CD1c-positive myeloid dendritic cell (primary cell): ENCODE measurements around the gene ALG2.

Experiments
- DNase-seq: peaks from one replicate; pipeline ENCODE4 v3.0.0-alpha.2; 2016; ENCODE audit errors: extremely low spot score

ALG2 gene

DNA sequence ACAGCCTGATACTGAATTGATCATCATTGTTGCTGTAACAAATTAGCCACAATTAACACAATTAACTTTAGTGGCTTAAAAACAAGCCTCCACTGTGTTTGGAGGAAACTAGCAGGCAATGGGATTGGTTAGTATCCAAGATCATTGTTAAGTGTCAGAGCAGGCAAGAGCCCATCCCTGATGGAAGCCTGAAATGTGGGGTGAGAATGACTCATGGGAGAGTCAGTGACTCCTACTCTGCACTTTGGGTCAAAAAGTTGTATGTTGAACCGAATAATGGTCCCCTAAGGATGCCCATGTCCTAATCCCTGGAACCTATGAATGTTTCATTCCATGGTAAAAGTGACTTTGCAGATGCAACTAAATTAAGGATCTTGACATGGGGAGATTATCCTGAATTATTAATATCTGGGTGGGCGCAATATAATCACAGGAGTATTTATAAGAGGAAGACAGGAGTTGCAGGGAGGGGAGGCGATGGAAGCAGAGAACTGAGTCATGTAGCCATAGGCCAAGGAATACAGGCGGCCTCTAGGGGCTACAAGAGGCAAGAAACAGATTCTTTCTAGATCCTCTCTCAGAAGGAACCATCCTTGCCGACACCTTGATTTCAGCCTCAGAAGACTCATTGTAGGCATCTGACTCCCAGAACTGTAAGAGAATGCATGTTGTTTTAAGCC lies 28.8 kb downstream of the ALG2 start:
- no peak for DNase-seq

DNA sequence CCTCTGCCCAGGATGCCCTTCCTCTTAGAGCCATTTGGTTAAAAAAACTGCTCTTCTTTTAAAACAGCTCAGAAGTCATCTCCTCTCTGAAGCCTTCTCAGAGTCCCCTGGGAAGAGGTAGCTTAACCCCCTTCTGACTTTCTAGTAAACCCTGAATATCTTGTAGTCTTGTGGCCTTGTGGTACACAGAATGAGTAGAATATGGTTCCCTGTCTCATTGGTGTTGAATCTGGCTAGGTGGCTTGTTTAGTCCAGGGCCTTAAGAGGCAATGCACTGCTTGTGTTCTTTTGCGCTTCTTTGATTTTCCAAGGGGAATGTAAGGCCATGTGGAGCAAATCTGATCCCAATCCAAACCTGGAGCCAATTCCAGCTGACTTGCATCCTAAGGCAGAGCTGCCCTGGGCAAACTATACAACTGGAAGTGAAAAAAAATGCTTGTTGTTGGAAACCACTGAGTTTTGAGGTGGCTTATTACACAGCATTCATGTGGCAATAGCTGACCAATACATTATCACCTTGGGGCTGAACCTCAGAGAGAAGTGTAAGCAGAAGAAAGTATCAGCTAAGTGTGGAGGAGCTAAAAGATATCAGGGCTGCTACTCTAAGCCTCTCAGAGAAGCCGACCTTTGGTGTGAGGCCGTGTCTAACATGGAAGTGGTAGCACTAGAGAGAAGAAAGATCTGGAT lies 31.0 kb downstream of the ALG2 start:
- DNase-seq: no peak

DNA sequence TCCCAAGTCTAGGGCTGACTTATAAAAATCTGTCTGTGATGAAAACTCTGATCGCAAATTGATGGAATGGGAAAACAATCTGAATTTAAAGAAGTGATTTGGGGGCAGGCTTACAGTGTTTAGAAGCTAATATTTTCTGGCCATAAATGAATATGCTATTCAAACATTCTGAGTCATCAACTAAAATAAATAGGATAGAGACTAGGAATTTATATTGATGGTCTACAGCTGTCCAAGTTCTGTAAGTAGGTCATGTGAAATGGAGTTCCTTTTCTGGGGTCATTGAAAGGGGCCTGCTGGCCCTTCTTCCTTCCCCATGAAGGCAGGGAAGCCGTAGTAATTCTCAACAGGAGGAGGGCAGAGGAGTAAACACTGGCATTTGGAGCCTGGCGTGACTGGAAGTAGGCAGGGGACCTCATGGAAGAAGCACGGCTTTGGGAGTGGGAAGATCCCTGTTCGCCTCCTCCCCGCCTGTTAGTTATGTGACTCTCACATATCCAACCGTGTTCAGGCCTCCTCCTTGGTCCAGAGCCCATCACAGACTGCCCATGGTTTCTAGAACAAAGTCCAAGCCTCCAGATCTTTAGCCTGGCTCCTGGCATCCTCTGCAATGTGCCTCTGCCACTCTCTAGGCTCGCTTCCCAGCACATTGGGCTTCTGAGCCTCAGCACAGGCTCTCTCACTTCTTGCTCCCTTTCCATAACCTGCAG lies 31.7 kb downstream of the ALG2 start:
- DNase-seq: no peak

DNA sequence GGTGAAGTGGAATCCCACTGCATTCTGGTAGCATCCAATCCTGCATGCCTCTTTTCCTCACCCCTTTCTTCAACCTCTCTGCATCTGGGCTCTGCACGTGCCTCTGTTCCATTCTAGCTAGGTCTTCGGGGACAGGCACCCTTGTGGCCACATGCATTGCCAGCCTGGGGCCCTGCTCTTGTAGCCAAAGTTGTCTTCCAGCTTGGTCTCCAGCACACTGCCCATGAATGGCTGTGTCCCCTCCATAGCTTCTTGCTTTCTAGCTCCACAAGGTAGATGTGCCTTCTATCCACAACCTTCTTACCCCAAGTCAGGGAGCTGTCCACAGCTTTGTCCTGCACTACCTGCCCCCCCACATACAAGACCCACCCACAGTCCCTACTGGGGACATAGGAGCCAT lies 32.6 kb downstream of the ALG2 start:
- no peak for DNase-seq

DNA sequence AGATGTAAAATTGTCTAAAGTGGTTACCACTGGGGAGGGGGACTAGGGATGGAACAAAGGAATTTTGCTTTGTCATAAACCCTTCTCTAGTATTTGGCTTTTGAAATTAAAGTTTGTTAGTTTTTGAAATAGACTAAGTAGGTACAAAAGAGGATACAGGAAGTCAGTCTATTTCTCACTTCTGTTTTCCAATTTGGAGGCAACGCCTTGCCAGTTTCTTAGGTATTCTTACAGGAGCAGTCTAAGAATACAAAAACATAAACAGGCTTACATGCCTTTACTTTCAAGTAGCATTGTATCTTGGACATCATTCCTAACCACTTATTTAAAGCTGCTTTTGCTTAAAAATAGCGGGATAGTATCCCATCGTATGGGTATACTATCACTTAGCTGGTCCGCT lies 34.4 kb downstream of the ALG2 start:
- DNase-seq: peak; percentile 63

DNA sequence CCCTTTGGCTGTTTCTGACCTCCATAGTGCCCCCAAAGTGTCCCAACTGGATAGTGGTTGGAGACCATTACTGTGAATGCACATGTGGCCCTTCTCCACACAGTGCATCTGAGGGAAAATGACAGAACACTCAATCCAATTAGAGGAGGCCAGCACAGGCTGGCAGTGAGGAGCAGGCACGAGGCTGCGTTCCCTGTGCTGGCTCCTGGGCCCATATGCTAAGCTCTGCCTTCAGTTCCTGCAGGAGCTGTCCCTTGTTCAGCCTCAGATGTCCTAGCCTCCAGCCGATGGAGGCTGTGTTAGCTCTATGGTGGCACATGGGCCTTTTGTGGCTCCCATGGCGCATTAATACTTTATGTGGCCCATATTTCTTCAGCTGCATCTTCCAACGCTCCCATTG lies 35.8 kb downstream of the ALG2 start:
- DNase-seq: no peak

DNA sequence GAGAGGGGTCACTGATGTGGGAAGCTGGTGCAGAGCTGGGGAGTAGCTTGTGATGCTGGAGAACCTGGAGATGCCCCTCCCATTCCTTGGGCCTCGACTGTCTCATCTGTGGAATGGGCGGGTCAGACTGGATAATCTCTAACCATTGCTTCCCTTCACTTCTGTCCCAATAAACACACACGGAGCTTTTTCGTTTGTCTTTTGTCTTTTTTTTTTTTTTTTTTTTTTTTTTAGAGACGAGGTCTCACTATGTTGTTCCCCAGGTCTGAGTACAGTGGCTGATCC lies 36.5 kb downstream of the ALG2 start:
- no peak for DNase-seq

DNA sequence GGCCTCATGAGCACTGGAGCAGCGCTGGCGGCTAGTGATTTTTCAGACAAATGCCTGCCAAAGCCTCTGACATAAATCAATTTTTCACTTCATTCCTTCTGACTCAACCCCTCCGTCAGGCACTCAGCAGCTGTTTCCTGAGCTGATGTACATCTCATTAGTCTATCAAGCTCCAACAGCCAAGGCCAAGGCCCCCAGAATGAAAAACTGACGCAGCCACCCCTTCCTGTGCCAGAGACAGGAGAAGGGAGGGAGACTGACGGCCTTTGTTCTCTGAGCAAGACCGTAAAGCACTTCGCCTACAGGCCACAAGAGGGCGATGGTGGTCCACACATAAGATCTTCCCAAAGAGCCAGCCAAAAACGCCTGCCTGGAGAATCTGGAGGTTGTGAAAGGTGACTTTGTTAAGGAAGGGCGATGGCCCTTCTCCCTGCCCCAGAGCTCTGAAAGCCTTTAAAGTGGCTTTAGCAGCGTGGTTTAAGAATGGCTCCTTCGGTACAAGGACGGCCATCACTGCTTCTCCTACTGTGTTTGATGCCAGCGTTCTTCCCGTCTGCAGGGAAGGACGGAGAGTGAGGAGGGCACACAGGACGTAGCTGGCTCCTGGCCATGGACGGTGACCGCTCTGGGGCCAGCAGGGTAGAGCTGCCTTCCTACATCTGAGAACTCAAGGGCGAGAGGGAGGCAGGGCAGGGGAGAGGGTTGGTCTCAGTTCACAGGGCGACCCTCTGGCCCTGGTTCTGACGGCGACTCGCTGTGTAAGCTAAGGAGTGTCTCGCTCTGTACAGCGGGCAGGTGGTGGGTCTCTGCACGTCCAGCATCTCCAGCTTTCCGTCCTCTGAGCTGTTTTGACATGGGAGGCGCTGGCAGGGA lies 37.0 kb downstream of the ALG2 start:
- DNase-seq: peak; percentile 87

DNA sequence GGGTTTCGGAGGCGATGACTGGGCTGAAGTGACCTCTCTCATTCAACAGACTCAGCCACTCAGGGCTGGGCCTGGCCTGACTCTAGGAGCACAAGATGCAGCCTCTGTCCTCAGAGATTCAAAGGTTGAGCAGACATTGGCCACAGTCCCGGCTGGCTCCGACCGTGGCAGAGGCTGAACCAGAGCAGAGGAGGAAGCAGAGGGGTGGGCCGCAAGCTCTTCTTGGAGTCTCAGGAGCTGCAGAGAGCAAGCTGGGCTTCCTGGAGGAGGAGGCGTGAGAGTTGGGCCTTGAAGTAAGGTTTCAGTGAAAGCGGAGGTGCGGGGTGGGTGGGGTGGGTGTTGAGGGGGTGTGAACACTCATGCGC lies 37.6 kb downstream of the ALG2 start:
- no peak for DNase-seq

DNA sequence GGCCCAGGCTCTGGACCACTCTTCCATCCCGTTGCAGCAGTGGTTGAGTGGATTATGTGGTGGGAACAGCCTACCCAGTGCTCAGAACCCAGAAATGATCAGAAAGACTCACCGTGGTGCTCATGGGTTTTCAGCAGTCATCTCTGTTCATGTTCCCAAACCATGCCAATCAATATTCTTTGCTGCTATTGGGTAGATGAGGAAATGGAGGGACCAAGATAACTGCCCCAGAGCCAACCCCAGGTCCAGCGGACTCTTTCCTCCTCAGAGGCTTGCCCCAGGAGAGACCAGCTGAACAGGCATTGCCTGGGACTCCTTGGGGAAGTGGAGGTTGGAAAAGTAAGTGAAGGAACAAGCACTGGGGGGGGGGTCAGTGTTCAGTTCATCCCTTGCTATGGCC lies 38.1 kb downstream of the ALG2 start:
- no peak for DNase-seq

DNA sequence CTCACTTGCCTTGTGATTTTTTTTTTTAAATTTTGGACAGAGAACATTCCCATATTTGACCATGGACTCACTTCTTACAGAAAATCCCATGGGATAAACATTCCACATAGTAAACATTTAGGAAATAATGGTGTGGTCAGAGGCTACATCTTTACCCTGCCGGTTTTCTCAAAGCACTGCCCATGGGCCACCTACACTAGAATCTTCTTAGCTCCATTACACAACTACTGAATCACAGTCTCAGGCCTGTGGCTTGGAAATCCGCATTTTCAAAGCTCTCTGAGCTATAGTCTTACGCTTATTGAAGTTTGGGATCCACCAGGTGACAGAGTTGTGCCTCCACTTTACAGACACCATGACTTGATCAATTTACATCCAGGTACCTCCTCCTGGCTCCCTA lies 39.4 kb downstream of the ALG2 start:
- DNase-seq: no peak

DNA sequence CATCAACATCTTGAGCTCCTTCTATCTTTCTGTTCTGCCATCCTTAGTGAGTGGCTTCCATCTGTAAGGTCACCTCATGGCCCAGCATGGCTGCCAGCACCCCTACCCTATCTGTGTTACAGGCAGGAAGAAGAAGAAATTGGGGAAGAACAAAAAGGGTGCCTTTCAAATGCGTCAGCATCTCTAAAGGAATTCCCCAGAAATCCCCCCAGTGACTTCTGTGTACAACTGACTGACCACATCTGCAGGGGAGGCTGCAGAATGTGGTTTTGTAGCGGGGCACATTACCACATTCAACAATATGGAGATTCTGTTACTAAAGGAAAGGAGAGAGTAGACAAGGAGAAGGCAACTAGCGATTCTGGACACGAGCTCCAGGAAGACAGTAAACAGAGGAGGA lies 40.1 kb downstream of the ALG2 start:
- peak; percentile 64 for DNase-seq

DNA sequence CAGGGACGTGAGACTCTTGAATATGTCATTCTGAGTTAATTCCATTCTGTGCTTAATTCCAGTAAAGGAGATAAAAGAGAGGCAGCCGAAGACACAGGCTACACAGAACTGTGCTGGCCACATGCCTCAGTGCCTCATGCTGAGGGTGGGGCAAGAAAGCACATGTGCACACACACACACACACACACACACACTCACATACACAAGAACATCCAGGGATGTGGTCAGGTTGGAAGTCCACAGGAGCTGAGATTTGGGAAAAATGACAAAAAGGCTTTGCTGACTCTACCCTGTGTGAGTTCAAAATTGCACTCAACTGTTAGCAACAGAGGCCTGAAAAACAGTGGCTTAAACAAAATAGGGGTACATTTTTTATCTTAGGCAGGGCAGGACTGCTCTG lies 40.5 kb downstream of the ALG2 start:
- no peak for DNase-seq

DNA sequence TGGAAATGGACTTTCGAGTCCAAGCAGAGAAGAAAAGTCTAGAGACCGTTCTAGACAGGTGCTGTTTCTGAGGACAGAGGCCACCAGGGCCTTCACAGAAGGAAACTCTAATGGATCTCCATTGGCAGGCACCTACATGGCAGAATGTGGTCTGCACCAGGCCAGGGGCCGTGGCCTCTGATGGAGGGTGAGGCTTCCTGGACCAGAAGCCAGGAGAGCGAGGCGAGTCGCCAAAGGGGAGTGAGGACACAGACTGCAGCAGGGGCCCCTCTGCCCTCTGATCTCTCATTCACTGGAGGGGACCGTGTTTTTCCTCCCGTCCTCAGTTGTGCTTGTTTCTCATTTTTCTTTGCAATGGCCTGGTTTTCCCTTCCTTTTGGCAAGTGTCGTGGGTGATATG lies 41.1 kb downstream of the ALG2 start:
- no peak for DNase-seq

DNA sequence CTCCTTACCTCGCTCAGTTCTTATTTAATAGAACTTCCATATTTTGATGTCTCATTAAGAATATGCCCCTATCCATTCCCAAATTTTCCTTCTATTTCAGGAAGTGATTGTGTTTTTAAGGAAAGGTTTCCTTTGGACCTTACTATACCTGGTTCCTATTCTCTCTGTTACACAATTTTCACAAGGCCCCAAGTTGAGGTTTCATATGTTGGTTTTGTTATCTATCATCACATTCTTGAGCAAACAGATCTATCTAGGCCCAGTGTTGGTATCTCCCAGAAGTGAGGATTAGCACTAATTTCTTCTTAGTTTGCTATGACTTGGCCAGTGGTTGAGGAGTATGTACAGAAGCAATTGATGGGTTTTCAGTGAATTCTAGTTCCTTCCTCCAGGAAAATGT lies 41.5 kb downstream of the ALG2 start:
- DNase-seq: no peak

DNA sequence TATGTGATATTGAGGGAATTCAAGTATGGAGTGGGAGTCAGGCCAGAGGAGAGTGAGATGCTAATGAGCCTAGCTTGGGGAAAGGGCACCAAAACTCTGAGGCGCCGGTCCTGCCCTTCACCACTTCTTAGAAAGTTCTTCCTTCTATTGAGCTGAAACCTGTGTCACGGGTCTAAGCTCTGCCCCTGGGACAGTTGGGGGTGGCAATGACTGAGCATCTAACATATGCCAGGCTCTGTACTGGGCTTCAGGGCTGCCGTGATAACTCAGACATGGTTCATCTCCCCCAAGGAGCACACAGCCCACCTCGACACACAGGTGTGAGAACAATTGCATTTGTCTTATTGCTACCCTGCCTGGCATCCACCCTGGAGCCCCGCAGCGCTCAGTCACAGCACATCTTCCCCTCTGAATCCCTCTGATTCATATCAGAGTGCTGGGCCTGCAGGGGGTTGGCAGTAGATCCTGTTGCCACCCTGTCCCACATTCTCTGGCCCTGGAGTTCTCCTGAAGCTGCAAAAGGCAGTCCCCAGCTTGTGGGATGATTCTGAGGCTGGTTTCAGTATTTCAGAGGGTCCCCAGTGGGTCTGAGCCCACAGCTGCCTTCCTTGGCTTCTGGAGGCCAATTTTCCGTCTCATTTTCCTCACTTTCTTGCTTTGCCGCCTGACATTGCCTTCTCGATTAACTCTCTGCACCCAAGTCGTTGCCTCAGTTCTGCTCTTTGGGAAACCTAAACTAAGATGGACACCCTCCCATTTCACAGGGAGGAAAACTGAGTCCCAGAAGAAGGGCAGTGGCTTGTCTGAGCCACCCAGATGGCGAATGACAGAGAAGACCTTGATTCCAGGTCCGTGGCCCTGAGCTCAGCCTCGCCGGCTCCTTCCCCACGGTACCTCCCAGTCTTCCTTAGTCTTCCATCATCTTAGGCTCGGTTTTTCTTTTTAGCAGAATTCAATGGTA lies 42.5 kb downstream of the ALG2 start:
- DNase-seq: no peak

DNA sequence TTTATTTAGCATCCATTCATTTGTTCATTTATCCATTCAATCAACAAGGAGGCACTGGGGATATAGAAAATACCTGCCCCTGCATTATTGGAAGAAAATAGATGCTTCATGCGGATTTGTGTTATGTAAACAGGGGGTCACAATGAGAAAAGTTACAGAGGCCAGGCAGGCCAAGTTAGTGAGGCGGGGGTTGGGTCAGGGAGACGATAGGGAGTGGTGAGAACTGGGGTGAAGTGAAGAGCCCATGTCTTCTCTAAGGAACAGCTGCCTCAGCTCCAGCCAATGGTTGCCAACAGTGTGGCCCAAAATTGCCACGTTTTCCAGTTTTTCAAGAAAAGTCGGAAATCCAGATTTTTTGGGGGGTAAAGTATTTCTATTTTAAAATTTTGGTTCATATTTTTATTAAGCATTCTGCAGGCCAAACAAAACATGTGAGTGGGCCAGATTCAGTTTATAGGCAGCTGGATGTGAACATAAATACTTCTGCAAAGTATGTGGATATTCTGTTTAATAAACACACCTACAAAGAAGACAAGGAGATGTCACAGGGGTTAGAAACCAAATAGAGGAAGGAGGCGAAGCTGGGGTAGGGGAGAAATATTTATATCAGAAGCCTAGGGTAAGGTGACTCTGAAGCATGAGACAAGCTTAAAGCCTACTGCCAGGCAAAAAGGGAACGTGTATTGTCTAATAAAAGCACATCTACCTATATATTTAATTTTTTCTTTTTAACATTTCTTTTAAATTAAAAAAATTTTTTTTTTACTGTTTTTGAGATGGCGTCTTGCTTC lies 44.0 kb downstream of the ALG2 start:
- DNase-seq: no peak

DNA sequence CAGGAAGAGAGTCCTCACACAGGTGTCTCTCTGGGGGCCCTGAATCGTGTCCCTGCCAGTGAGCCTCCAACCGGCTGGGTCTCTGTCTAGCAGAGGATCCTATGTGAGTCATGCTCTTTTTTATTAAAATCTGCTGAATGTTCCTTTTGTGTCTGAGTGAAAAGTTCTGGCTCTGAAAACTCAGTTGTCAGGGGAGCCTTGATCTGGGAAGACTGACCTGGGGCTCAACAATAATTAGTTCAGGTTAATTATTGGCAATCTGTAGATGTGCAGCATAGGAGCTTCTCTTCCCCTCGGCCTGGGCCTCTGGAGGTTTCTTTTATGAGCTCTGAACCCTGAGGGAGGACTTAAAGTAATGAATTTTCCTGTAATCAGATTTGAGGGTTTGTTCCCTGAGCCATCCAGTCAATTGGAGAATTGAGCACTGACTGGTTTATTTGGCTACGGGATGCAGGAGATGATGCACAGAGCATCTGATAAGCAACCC lies 45.2 kb downstream of the ALG2 start:
- no peak for DNase-seq

DNA sequence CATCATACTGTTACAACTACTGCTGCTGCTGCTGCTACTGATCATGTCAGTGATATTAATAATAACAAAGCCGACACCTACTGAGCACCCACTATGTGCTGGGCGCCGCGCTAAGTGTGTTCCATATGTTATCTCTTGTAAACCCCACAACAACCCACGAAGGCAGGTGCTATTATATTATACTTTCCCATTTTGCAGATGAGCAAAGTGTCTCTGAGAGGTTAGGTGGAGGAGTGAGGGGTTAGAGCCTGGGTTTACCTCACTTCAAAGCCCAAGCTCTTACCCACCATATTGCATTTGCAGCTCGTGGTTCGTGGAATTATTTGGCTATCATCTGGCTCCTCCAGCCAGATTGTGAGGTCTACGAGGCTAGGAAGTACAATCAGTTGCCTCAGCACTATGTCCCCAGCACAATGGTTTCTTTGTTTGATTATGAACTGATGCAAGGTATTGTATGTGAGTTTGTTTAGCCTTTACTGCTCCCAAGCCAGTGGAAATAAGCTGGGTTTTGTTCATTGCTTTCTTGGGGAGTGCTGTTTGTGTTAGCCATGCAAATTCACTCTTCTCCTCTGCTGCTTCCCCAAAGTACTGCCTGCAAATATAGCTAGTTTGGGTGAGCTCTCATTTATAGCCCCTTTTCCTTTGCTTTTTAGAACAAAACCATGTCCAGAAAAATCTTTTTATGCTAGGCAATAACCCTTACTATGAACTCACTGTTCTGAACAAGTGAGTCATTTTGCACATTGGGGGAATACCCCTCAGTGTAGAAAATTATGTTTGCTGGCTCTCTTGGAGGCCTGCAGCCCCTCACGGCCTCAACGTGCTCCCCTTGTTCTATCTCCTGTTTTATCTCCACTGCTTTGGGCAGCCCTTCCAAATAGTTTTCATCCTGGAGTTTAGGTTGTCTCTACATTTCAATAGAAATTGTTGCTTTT lies 47.9 kb downstream of the ALG2 start:
- DNase-seq: no peak
